ENCODE data around the gene PPHLN1.

Gene PPHLN1

GRCh38 chr12:42482748-42483520 is 157.0 kb downstream of the PPHLN1 start:
- no peak for DNase-seq (ENCODE audit: low spot score)

GRCh38 chr12:42483521-42483790 is 157.5 kb downstream of the PPHLN1 start:
- no peak for DNase-seq (ENCODE audit: low spot score)

DNA sequence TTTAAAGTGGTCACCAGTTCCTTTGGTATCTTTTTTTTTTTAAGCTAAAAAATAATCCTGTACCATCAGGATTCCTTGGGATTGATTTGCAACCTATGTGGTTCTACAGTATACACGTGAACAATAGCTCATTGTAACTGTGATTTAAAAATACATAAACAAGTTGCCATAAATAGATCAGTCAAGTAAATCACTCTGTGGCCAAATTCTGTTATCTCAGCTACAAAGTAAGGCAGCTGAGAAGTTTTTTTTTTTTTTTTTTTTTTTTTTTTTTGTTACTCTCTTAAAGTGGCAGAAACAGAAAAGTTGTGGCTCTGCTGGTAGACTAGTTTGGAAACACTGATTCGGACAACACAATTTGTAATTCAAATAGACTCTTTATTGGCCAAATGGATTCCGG is 159.0 kb downstream of the PPHLN1 start:
- DNase-seq (ENCODE audit: low spot score) = no peak

- no peak for DNase-seq (ENCODE audit: low spot score)
Observed at GRCh38 chr12:42485823-42486222, 159.9 kb downstream of the PPHLN1 start.

DNA sequence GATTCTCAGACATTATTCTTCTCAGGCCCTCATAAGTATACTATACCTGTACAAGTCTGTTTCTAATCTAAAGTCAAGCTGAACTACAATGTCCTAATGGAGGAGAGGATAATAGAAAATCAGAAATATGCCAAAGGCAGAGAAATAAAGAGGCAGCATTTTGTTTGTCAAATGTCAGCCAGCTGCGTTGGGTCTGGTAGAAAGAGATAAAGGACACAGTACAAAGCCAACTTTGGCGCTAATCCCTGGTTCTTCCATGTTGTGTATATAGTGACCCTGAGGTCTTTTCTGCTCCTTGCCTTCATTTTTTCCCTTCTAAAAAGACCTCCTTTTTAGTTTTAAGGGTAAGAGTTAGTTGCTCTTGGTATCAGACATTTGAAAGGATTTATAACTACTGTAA is 160.4 kb downstream of the PPHLN1 start:
- no peak for DNase-seq (ENCODE audit: low spot score)

DNA sequence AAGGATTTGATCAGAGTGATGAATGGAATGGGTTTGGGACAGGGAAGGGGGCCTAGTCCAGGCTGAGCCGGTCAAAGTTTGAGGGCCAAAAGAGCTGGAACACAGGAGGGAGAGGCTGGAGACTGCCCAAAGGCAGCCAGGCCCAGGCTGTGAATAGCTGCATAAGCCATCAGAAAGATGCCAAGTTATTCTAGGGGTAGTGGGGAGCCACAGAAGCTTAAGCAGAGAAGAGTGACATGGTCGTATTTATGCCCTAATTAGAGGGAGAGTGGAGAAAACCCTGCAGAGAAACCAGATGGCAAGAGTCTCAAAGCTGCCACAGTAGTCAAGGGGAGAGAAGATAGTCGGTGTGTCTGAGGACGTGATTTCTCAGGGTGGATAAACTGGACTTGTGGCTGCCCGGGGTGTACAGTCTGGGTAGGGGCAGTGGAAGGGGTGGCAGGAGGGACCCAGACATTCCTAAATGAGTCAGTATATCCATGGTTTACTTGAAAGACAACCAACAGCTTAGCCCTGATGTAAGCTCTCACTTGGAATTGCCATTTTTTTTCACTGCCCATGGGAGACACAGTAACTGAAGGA is 164.4 kb downstream of the PPHLN1 start:
- DNase-seq (ENCODE audit: low spot score) = no peak

Measured in pons (tissue), 1 donor.